H1 (cell line): ENCODE measurements around the gene PIGT. TPM values are rescaled to one million over a fixed set of nuclear protein-coding genes. Genes with fewer than 3 reads are reported as not detected.

ENCODE experiments used
- CTCF ChIA-PET: fragments of 300-600 bp; sonication (Branson Sonifier 250); formaldehyde crosslinking; loops from one replicate; lab custom pipeline; 2021; ENCODE audit not compliant: partially characterized antibody; lab: Charles Lee
- POLR2A ChIA-PET: fragments of 300-600 bp; sonication (Branson Sonifier 250); formaldehyde crosslinking; loops from one replicate; lab custom pipeline; 2021; ENCODE audit warnings: inconsistent platforms; ENCODE audit not compliant: partially characterized antibody; lab: Charles Lee
- DNase-seq, 2 experiments: peaks; one replicate each; pipeline versions ENCODE4 v3.0.0 to v3.0.0-alpha.2; 2010 to 2022; ENCODE audit warnings: low spot score in 2 of 2, low read depth in 1 of 2, mixed read lengths in 1 of 2
- FAIRE-seq: peaks from 2 replicates; lab custom pipeline; 2011; peaks lifted over from hg19 to GRCh38; lab: Jason Lieb, UNC
- H2AFZ ChIP-seq: 2 replicates; pipeline ENCODE4 v1.8.1; 2012; ENCODE audit warnings: low read length, inconsistent platforms
- H2AK5ac ChIP-seq: 2 replicates; pipeline ENCODE4 v1.6.1; 2013; ENCODE audit warnings: low read depth, low read length
- H2BK120ac ChIP-seq: replicated peaks from 2 replicates; pipeline ENCODE3; 2013; ENCODE audit warnings: low read depth, low read length, inconsistent platforms
- H2BK12ac ChIP-seq: 2 replicates; pipeline ENCODE4 v1.6.1; 2013; ENCODE audit warnings: low read depth, low read length
- H2BK15ac ChIP-seq: 2 replicates; pipeline ENCODE4 v1.6.1; 2013; ENCODE audit warnings: low read length
- H2BK20ac ChIP-seq: 2 replicates; pipeline ENCODE4 v1.6.1; 2013; ENCODE audit warnings: low read length
- H2BK5ac ChIP-seq: 2 replicates; pipeline ENCODE4 v1.6.1; 2013; ENCODE audit warnings: low read depth, low read length
- H3K14ac ChIP-seq: 2 replicates; pipeline ENCODE4 v1.6.1; 2013; ENCODE audit warnings: inconsistent platforms; ENCODE audit not compliant: insufficient read length
- H3K18ac ChIP-seq: 2 replicates; pipeline ENCODE4 v1.6.1; 2013; ENCODE audit warnings: low read length; ENCODE audit errors: extremely low read depth
- H3K23ac ChIP-seq: 2 replicates; pipeline ENCODE4 v1.6.1; 2013; ENCODE audit warnings: inconsistent platforms; ENCODE audit not compliant: insufficient read length
- H3K23me2 ChIP-seq: 2 replicates; pipeline ENCODE4 v1.6.1; 2013; ENCODE audit warnings: low read depth, low read length
- H3K27ac ChIP-seq: 2 replicates; pipeline ENCODE4 v1.6.1; 2011; ENCODE audit warnings: low read depth, low read length, inconsistent platforms
- H3K27me3 ChIP-seq, 4 experiments: replicated peaks in 1 of 4; 1 replicate in 1 of 4; 2 replicates in 3 of 4; pipeline versions ENCODE4 v1.6.1 to v1.8.1; 2011 to 2013; ENCODE audit warnings: low read length in 3 of 4, mild to moderate bottlenecking in 3 of 4, inconsistent platforms in 2 of 4, mixed read lengths in 2 of 4, moderate library complexity in 1 of 4; ENCODE audit not compliant: control insufficient read depth in 3 of 4, insufficient read depth in 3 of 4; ENCODE audit errors: extremely low read depth in 1 of 4
- H3K36me3 ChIP-seq, 4 experiments: 2 replicates each; pipeline versions ENCODE4 v1.6.1 to v1.8.1; 2011 to 2013; ENCODE audit warnings: mild to moderate bottlenecking in 4 of 4, low read length in 3 of 4, moderate library complexity in 2 of 4, control low read depth in 1 of 4, inconsistent platforms in 1 of 4; ENCODE audit not compliant: insufficient read depth in 4 of 4, control insufficient read depth in 2 of 4
- H3K4ac ChIP-seq: replicated peaks from 2 replicates; pipeline ENCODE3; 2013; ENCODE audit warnings: low read length, low read depth, mixed read lengths, inconsistent platforms; ENCODE audit not compliant: insufficient read length
- H3K4me1 ChIP-seq, 4 experiments: replicated peaks in 1 of 4; 1 replicate in 1 of 4; 2 replicates in 3 of 4; pipeline versions ENCODE4 v1.6.1 to v1.8.1; 2011 to 2013; ENCODE audit warnings: low read length in 3 of 4, inconsistent platforms in 2 of 4, mixed read lengths in 1 of 4; ENCODE audit not compliant: insufficient read depth in 4 of 4, control insufficient read depth in 3 of 4
- H3K4me2 ChIP-seq, 2 experiments: 2 replicates each; pipeline versions ENCODE4 v1.6.1 to v1.8.1; 2011 to 2013; ENCODE audit warnings: low read depth in 2 of 2, low read length in 2 of 2, control low read depth in 1 of 2, inconsistent platforms in 1 of 2, mild to moderate bottlenecking in 1 of 2; ENCODE audit not compliant: insufficient read depth in 1 of 2
- H3K4me3 ChIP-seq, 4 experiments: fragments of 200-600, 300-600 bp in 1 of 4; sonication (generic), shearing (Covaris generic), sonication (Bioruptor Twin) in 1 of 4; 2 replicates each; pipeline versions ENCODE4 v1.5.1 to v1.8.1; 2011 to 2016; ENCODE audit warnings: low read length in 4 of 4, low read depth in 3 of 4, control low read depth in 2 of 4, inconsistent platforms in 2 of 4, mild to moderate bottlenecking in 2 of 4, mixed read lengths in 1 of 4, moderate library complexity in 1 of 4; ENCODE audit not compliant: insufficient read depth in 2 of 4; ENCODE audit errors: extremely low read depth in 1 of 4
- H3K56ac ChIP-seq: replicated peaks from 2 replicates; pipeline ENCODE3; 2013; ENCODE audit warnings: low read depth, mild to moderate bottlenecking, mixed read lengths, low read length, inconsistent platforms; ENCODE audit not compliant: insufficient read length
- H3K79me1 ChIP-seq: 2 replicates; pipeline ENCODE4 v1.6.1; 2013; ENCODE audit warnings: low read depth, low read length, control low read depth
- H3K79me2 ChIP-seq, 2 experiments: 2 replicates each; pipeline versions ENCODE4 v1.6.1 to v1.8.1; 2012 to 2013; ENCODE audit warnings: low read length in 2 of 2, mild to moderate bottlenecking in 2 of 2, inconsistent platforms in 1 of 2; ENCODE audit not compliant: insufficient read depth in 2 of 2, control insufficient read depth in 1 of 2
- H3K9ac ChIP-seq, 4 experiments: replicated peaks in 1 of 4; 1 replicate in 1 of 4; 2 replicates in 3 of 4; pipeline versions ENCODE4 v1.6.1 to v1.8.1; 2011 to 2013; ENCODE audit warnings: low read depth in 3 of 4, low read length in 3 of 4, control low read depth in 2 of 4, mild to moderate bottlenecking in 2 of 4, moderate library complexity in 2 of 4, inconsistent platforms in 1 of 4; ENCODE audit errors: extremely low read depth in 1 of 4
- H3K9me3 ChIP-seq, 2 experiments: 2 replicates each; pipeline versions ENCODE4 v1.6.1 to v1.8.1; 2012 to 2013; ENCODE audit warnings: mild to moderate bottlenecking in 2 of 2, moderate library complexity in 2 of 2, control low read depth in 1 of 2, inconsistent platforms in 1 of 2, low read depth in 1 of 2, low read length in 1 of 2, mixed read lengths in 1 of 2; ENCODE audit not compliant: insufficient read depth in 2 of 2
- H4K20me1 ChIP-seq, 2 experiments: replicated peaks in 1 of 2; 2 replicates each; pipeline versions ENCODE3 to v1.8.1; 2011 to 2013; ENCODE audit warnings: inconsistent platforms in 2 of 2, low read length in 2 of 2, mild to moderate bottlenecking in 1 of 2; ENCODE audit not compliant: insufficient read depth in 2 of 2, control insufficient read depth in 1 of 2
- H4K5ac ChIP-seq: 2 replicates; pipeline ENCODE4 v1.6.1; 2013; ENCODE audit warnings: low read length, low read depth, mixed read lengths, inconsistent platforms; ENCODE audit not compliant: insufficient read length
- H4K8ac ChIP-seq: 2 replicates; pipeline ENCODE4 v1.8.0; 2013; ENCODE audit warnings: mild to moderate bottlenecking, moderate library complexity, low read length, inconsistent platforms; ENCODE audit not compliant: insufficient read depth; ENCODE audit errors: extremely low read depth
- H4K91ac ChIP-seq: replicated peaks from 2 replicates; pipeline ENCODE3; 2013; ENCODE audit warnings: low read length, mixed read lengths, inconsistent platforms; ENCODE audit not compliant: insufficient read length
- EP300 ChIP-seq, 2 experiments: IDR thresholded peaks; 1 replicate in 1 of 2; 2 replicates in 1 of 2; pipeline ENCODE4 v1.6.1; 2011 to 2012; ENCODE audit warnings: low read depth in 2 of 2, low read length in 2 of 2, mild to moderate bottlenecking in 2 of 2, borderline replicate concordance in 1 of 2, inconsistent platforms in 1 of 2, moderate library complexity in 1 of 2
- JUN ChIP-seq: IDR thresholded peaks from 2 replicates; pipeline ENCODE4 v1.6.1; 2011; ENCODE audit warnings: low read depth, mild to moderate bottlenecking, improper control_type of control experiment, low read length
- RBBP5 ChIP-seq: IDR thresholded peaks from 2 replicates; pipeline ENCODE4 v1.7.1; 2012; ENCODE audit warnings: low read depth, mild to moderate bottlenecking, inconsistent platforms, low read length, moderate library complexity, borderline replicate concordance
- SUZ12 ChIP-seq: fragments of 200-600 bp; sonication (generic); IDR thresholded peaks from 2 replicates; pipeline ENCODE4 v1.6.1; 2012; ENCODE audit warnings: mild to moderate bottlenecking, inconsistent platforms, low read length, moderate library complexity, mixed read lengths
- WGBS, 2 experiments: shearing (Covaris generic) in 1 of 2; methylation state at CpG; one replicate each; pipeline versions ENCODE4 v1.1.6 to v1.1.7; 2013 to 2015; ENCODE audit warnings: low lambda C conversion rate in 2 of 2, mixed read lengths in 2 of 2, inconsistent platforms in 1 of 2, low coverage in 1 of 2, missing lambda C conversion rate in 1 of 2; ENCODE audit not compliant: insufficient replicate concordance in 2 of 2, insufficient coverage in 1 of 2, insufficient read length in 1 of 2; ENCODE audit errors: extremely low coverage in 1 of 2, missing lambda C conversion rate in 1 of 2; 5-methylcytosine and 5-hydroxymethylcytosine counted together
- polyA plus RNA-seq, 7 experiments: library from polyadenylated mRNA; depleted of rRNA in 3 of 7; stranded (reverse) in 5 of 7; unstranded in 2 of 7; fragments of >200 nt in 5 of 7; fragments of 200-250 nt in 2 of 7; gene quantifications; 1 replicate in 5 of 7; 2 replicates in 1 of 7; 4 replicates in 1 of 7; pipeline versions ENCODE4 v1.2.1 to v1.2.3, GENCODE V29; 2011 to 2013; ENCODE audit warnings: missing spikeins in 2 of 7, mixed read lengths in 2 of 7
- total RNA-seq: library from RNA; stranded (reverse); fragmentation: NEBNext Ultra II Directional; extraction: Animal tissue kit (Norgen Biotek cat#: 25700); gene quantifications from 2 replicates; pipeline ENCODE4 v1.2.1, GENCODE V29; 2021

Gene PIGT
- total and polyA plus RNA-seq, 2 of the 8 experiments (the other 6 are each of a cell fraction or from before 2014, with no cell fraction given) = 66.0 to 89.7 TPM

DNA sequence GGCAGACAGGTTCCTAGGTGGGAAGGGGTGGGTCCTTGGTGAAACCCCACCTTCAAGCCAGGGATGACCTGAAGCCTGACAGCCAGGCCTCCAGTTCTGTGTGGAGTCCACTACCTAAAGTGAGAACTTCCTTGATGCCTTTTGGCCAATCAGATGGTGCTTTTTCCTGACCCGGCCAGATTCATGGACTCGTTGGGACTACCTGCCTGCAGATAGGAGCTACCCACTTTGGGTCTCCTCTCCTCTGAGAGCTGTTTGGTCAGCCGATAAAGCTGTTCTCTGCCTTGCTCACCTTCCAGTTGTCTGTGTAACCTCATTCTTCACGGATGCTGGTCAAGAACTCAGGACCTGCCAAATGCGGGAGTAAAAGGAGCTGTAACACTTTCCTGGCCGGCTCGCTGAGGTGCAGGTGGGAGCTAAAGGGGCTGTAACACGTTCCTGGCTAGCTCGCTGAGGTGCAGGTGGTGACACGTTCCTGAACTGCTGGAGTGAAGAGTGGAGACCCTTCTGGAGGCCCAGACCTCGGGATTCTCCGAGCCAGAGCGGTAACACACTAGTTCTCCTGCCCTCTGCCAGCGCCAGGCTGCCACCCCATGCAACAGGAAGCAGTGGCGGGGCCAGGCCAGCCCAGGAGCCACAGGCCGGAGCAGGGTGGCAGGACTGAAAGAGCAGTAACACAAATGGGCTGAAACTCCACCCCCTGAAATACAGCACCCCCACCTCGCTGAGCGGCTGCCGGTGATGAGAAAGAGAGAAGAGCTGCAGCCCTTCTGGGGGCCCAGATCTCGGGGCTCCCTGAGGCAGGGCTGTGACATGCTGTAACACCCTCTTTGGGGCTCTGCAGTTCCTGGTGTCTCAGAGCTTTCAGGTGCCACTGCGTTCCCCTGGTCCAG lies 21.5 kb upstream of the PIGT start:
- H2BK12ac ChIP-seq = no peak overlapping the region
- no peak overlapping the region for H2AK5ac ChIP-seq
- no peaks in the 10 kb centered on the region for H3K27me3 ChIP-seq
- H2BK5ac ChIP-seq = no peak overlapping the region
- no peak overlapping the region for H2AFZ ChIP-seq
- FAIRE-seq (no peak), DNase-seq (no peak)
- WGBS, 2 experiments = 91% methylated on average over 21 of the region's 21 CpGs; no CpG with 5 or more reads in 1 of the 2 experiments
- no peak overlapping the region for H3K4me2 ChIP-seq
- no peaks in the 10 kb centered on the region for H3K79me2 ChIP-seq
- H2BK20ac ChIP-seq = no peak overlapping the region
- CTCF ChIA-PET = interaction anchor here (0.7 to 3.4 kb wide), 11 partner anchors 9 to 86 kb away, joined by 3 to 21 read pairs (median 3); partner anchors contain the start of gene MATN4
- H3K23ac ChIP-seq = no peak overlapping the region
- no peaks in the 10 kb centered on the region for H4K20me1 ChIP-seq
- H3K36me3 ChIP-seq = no peaks in the 10 kb centered on the region
- no peak overlapping the region for H4K5ac ChIP-seq
- H4K91ac ChIP-seq = no peak overlapping the region
- H2BK120ac ChIP-seq = no peak overlapping the region
- H3K27ac ChIP-seq = no peak overlapping the region
- H3K4ac ChIP-seq = no peak overlapping the region
- H3K4me3 ChIP-seq = no peak overlapping the region
- no peaks in the 10 kb centered on the region for H3K79me1 ChIP-seq
- no peak overlapping the region for H3K14ac ChIP-seq
- H3K18ac ChIP-seq = no peak overlapping the region
- H3K4me1 ChIP-seq = no peaks in the 10 kb centered on the region
- H2BK15ac ChIP-seq = no peak overlapping the region
- POLR2A ChIA-PET = interaction anchor here (0.8 to 2.2 kb wide), 4 partner anchors 11 to 55 kb away, joined by 3 to 10 read pairs (median 3); partner anchors contain the start of gene DBNDD2
- no peak overlapping the region for H3K9ac ChIP-seq
- no peak overlapping the region for H3K56ac ChIP-seq
- H4K8ac ChIP-seq = no peak overlapping the region
- peaks cover 3% of the 10 kb centered on the region in 2 experiments; a peak in 2 of 4 replicates for H3K9me3 ChIP-seq
- H3K23me2 ChIP-seq = no peaks in the 10 kb centered on the region
- TF ChIP-seq JUN (no peak), EP300 (IDR thresholded peaks at IDR 0.05; ENCODE audit: borderline replicate concordance in 1 of 2, low read depth in 2 of 2, low read length in 2 of 2) (no peak), SUZ12 (no peak), RBBP5 (no peak)
